Activated B cell treated with CpG ODN at 0.5 μM for 24 hours (primary cell): ENCODE results near the gene APMAP. TPM values are rescaled to one million over a fixed set of nuclear protein-coding genes. Genes with fewer than 3 reads are reported as not detected.

Experiments used
- ATAC-seq: fragments of 200-7000 bp; cut with Tn5 transposase; one replicate; pipeline ENCODE4 v1.10.0; 2021; ENCODE audit warnings: low read depth, mild to moderate bottlenecking, moderate library complexity
- CTCF ChIA-PET: fragments of 350-600 bp; sonication (Branson Sonifier 250); formaldehyde crosslinking; loops from one replicate; lab custom pipeline; 2021; ENCODE audit warnings: antibody characterized with exemption; lab: Charles Lee
- POLR2A ChIA-PET: fragments of 350-600 bp; sonication (Branson Sonifier 250); formaldehyde crosslinking; loops from one replicate; lab custom pipeline; 2021; ENCODE audit warnings: antibody characterized with exemption; lab: Charles Lee
- DNase-seq: peaks from one replicate; pipeline ENCODE4 v3.0.0; 2022
- H3K27ac Mint-ChIP-seq: one replicate; pipeline ENCODE4 v1.8.0; 2020; ENCODE audit warnings: mixed read lengths
- H3K27me3 Mint-ChIP-seq: one replicate; pipeline ENCODE4 v1.8.0; 2021; ENCODE audit warnings: mixed read lengths
- H3K36me3 Mint-ChIP-seq: one replicate; pipeline ENCODE4 v1.8.0; 2021; ENCODE audit warnings: low read depth, mixed read lengths
- H3K4me1 Mint-ChIP-seq: one replicate; pipeline ENCODE4 v1.8.0; 2021; ENCODE audit warnings: mixed read lengths
- H3K4me3 Mint-ChIP-seq: one replicate; pipeline ENCODE4 v1.8.0; 2020; ENCODE audit warnings: mild to moderate bottlenecking, mixed read lengths
- H3K9me3 Mint-ChIP-seq: one replicate; pipeline ENCODE4 v1.8.0; 2020; ENCODE audit warnings: mixed read lengths
- CTCF ChIP-seq: fragments of 200-600 bp; IDR thresholded peaks from one replicate; pipeline ENCODE4 v1.8.0; 2022; ENCODE audit warnings: antibody characterized with exemption, mild to moderate bottlenecking
- intact Hi-C: fragments of 100-400 bp; cut with micrococcal nuclease; formaldehyde crosslinking; loops from one replicate; pipeline ENCODE4 v1.15.1; 2024
- total RNA-seq: library from RNA; stranded (reverse); gene quantifications from 2 replicates; pipeline ENCODE4 v1.2.3, GENCODE V29; 2022

The APMAP gene
- total RNA-seq, 1 donor from 2014 or later: 22.3 TPM

- Mint-ChIP-seq H3K4me1 (peaks cover 10% of the 10 kb centered on the region), H3K27me3 (no peaks in the 10 kb centered on the region), H3K9me3 (no peaks in the 10 kb centered on the region), H3K27ac (no peak overlapping the region), H3K36me3 (peaks cover 93% of the 10 kb centered on the region), H3K4me3 (no peak overlapping the region)
- DNase-seq: no peak
- no peak for TF ChIP-seq CTCF
- ChIA-PET CTCF (no interaction called here), POLR2A (no interaction called here)
- no peak for ATAC-seq
- intact Hi-C loops: no loop called here
Observed at GRCh38 chr20:25016471-25016870, 23.9 kb upstream of the APMAP start.

- no peaks in the 10 kb centered on the region for H3K9me3 Mint-ChIP-seq
- H3K36me3 Mint-ChIP-seq: peaks cover 92% of the 10 kb centered on the region
- TF ChIP-seq CTCF: no peak
- ATAC-seq (peak; percentile 25), DNase-seq (no peak)
- H3K4me3 Mint-ChIP-seq: no peak overlapping the region
- CTCF ChIA-PET: no interaction called here
- intact Hi-C loops: no loop called here
- no peak overlapping the region for H3K27ac Mint-ChIP-seq
- POLR2A ChIA-PET: no interaction called here
- H3K4me1 Mint-ChIP-seq: peaks cover 10% of the 10 kb centered on the region
- no peaks in the 10 kb centered on the region for H3K27me3 Mint-ChIP-seq
Observed at GRCh38 chr20:25015986-25016385, 23.4 kb upstream of the APMAP start.

- Mint-ChIP-seq H3K9me3 (no peaks in the 10 kb centered on the region), H3K27ac (no peak overlapping the region)
- DNase-seq: no peak
Observed at GRCh38 chr20:25014816-25015215, 22.3 kb upstream of the APMAP start.

GRCh38 chr20:25013478-25014380 lies 21.2 kb upstream of the APMAP start:
- no peak overlapping the region for H3K27ac Mint-ChIP-seq
- peaks cover 10% of the 10 kb centered on the region for H3K4me1 Mint-ChIP-seq
- no peak for TF ChIP-seq CTCF
- H3K27me3 Mint-ChIP-seq: no peaks in the 10 kb centered on the region
- no peak for ATAC-seq
- DNase-seq: no peak
- no peak overlapping the region for H3K4me3 Mint-ChIP-seq
- H3K36me3 Mint-ChIP-seq: peaks cover 95% of the 10 kb centered on the region
- CTCF ChIA-PET: no interaction called here
- H3K9me3 Mint-ChIP-seq: no peaks in the 10 kb centered on the region
- POLR2A ChIA-PET: no interaction called here
- intact Hi-C loops: no loop called here

More at GRCh38 chr20:25014816-25015215, 22.3 kb upstream of the APMAP start:
- POLR2A ChIA-PET: no interaction called here
- Mint-ChIP-seq H3K4me3 (no peak overlapping the region), H3K27me3 (no peaks in the 10 kb centered on the region), H3K36me3 (peaks cover 92% of the 10 kb centered on the region), H3K4me1 (peaks cover 10% of the 10 kb centered on the region)
- TF ChIP-seq CTCF: no peak
- intact Hi-C loops: no loop called here
- CTCF ChIA-PET: no interaction called here
- no peak for ATAC-seq

- intact Hi-C loops: no loop called here
- no peak overlapping the region for H3K4me3 Mint-ChIP-seq
- POLR2A ChIA-PET: no interaction called here
- H3K36me3 Mint-ChIP-seq: peaks cover 95% of the 10 kb centered on the region
- no peak for TF ChIP-seq CTCF
- no peaks in the 10 kb centered on the region for H3K27me3 Mint-ChIP-seq
- DNase-seq (no peak), ATAC-seq (no peak)
- no peak overlapping the region for H3K27ac Mint-ChIP-seq
- CTCF ChIA-PET: no interaction called here
- H3K4me1 Mint-ChIP-seq: peaks cover 10% of the 10 kb centered on the region
- H3K9me3 Mint-ChIP-seq: no peaks in the 10 kb centered on the region
Observed at GRCh38 chr20:25012616-25013189, 20.2 kb upstream of the APMAP start.
